ENCODE results near the gene WDR82. TPM values are rescaled to one million over a fixed set of nuclear protein-coding genes. Genes with fewer than 3 reads are reported as not detected.

The WDR82 gene
- total RNA-seq, 5 donors from 2014 or later (not counting 1 experiment from before 2014, with no cell fraction given), result 119 to 159 (median 154) TPM

GRCh38 chr3:52211268-52211891 lies 67.1 kb downstream of the WDR82 start:
- ChIA-PET POLR2A (no interaction called here), CTCF (interaction anchor here in 1 of 2 donors (1.2 kb wide), 1 partner anchor 9 kb away, joined by 4 read pairs; no protein-coding TSS in a partner anchor)
- H3K4me1 Mint-ChIP-seq, result peaks cover 10 to 19% (median 11%) of the 10 kb centered on the region in 3 donors
- H3K27ac Mint-ChIP-seq, result no peak overlapping the region
- H3K9me3 Mint-ChIP-seq, result no peaks in the 10 kb centered on the region
- no peak overlapping the region for H3K4me3 ChIP-seq (ENCODE audit: control insufficient read depth in 1 of 2, extremely low read depth in 1 of 2, low read length in 1 of 2)
- no peaks in the 10 kb centered on the region for H3K27me3 Mint-ChIP-seq
- no peak overlapping the region for H3K27ac ChIP-seq (ENCODE audit: low read length)
- peaks cover 14 to 83% of the 10 kb centered on the region in 2 donors for H3K36me3 ChIP-seq (ENCODE audit: control insufficient read depth in 2 of 2, extremely low read depth in 1 of 2, insufficient read depth in 1 of 2, low read length in 1 of 2)
- ATAC-seq (replicated peaks in 1 of 4), result no peak
- peaks cover under 1 to 14% of the 10 kb centered on the region in 2 experiments for H3K4me1 ChIP-seq (ENCODE audit: control insufficient read depth in 1 of 2, extremely low read depth in 1 of 2, insufficient read depth in 2 of 2, low read length in 2 of 2)
- no peak for DNase-seq
- H3K9me3 ChIP-seq, result no peaks in the 10 kb centered on the region
- WGBS (ENCODE audit: insufficient coverage), result 98% methylated on average over 16 of the region's 18 CpGs
- H3K36me3 Mint-ChIP-seq, result peaks cover 66% of the 10 kb centered on the region
- H3K27me3 ChIP-seq (replicated peaks in 1 of 2; ENCODE audit: control insufficient read depth in 2 of 2, extremely low read depth in 1 of 2, insufficient read depth in 2 of 2, low read length in 1 of 2), result no peaks in the 10 kb centered on the region
- no peak overlapping the region for H3K4me3 Mint-ChIP-seq

GRCh38 chr3:52210550-52211046 lies 67.9 kb downstream of the WDR82 start:
- Mint-ChIP-seq H3K4me3 (no peak overlapping the region), H3K36me3 (peaks cover 73% of the 10 kb centered on the region), H3K27ac (no peak overlapping the region), H3K9me3 (no peaks in the 10 kb centered on the region), H3K27me3 (no peaks in the 10 kb centered on the region), H3K4me1 (peaks cover 5 to 12% (median 6%) of the 10 kb centered on the region in 3 donors)
- H3K4me3 ChIP-seq (ENCODE audit: control insufficient read depth in 1 of 2, extremely low read depth in 1 of 2, low read length in 1 of 2), result no peak overlapping the region
- DNase-seq (no peak), ATAC-seq (replicated peaks in 1 of 4) (no peak)
- CTCF ChIA-PET, result interaction anchor here in 1 of 2 donors (0.6 to 0.7 kb wide), 2 partner anchors 10 kb away, joined by 3 to 4 read pairs; no protein-coding TSS in a partner anchor
- H3K27ac ChIP-seq (ENCODE audit: low read length), result no peak overlapping the region
- H3K36me3 ChIP-seq (ENCODE audit: control insufficient read depth in 2 of 2, extremely low read depth in 1 of 2, insufficient read depth in 1 of 2, low read length in 1 of 2), result peaks cover 17 to 91% of the 10 kb centered on the region in 2 donors
- H3K27me3 ChIP-seq (replicated peaks in 1 of 2; ENCODE audit: control insufficient read depth in 2 of 2, extremely low read depth in 1 of 2, insufficient read depth in 2 of 2, low read length in 1 of 2), result no peaks in the 10 kb centered on the region
- 100% methylated on average over 1 of the region's 6 CpGs for WGBS (ENCODE audit: insufficient coverage)
- POLR2A ChIA-PET, result no interaction called here
- H3K9me3 ChIP-seq, result no peaks in the 10 kb centered on the region
- H3K4me1 ChIP-seq (ENCODE audit: control insufficient read depth in 1 of 2, extremely low read depth in 1 of 2, insufficient read depth in 2 of 2, low read length in 2 of 2), result peaks cover 0 to 6% of the 10 kb centered on the region in 2 experiments

- Mint-ChIP-seq H3K9me3 (no peaks in the 10 kb centered on the region), H3K36me3 (peaks cover 73% of the 10 kb centered on the region), H3K4me3 (no peak overlapping the region), H3K4me1 (peaks cover 0 to 6% (median 5%) of the 10 kb centered on the region in 3 donors), H3K27ac (peak overlapping the region in 1 of 2 donors; percentile 47), H3K27me3 (no peaks in the 10 kb centered on the region)
- Histone ChIP-seq H3K4me3 (ENCODE audit: control insufficient read depth in 1 of 2, extremely low read depth in 1 of 2, low read length in 1 of 2) (no peak overlapping the region), H3K36me3 (ENCODE audit: control insufficient read depth in 2 of 2, extremely low read depth in 1 of 2, insufficient read depth in 1 of 2, low read length in 1 of 2) (peaks cover 19 to 92% of the 10 kb centered on the region in 2 donors), H3K27ac (ENCODE audit: low read length) (no peak overlapping the region), H3K27me3 (replicated peaks in 1 of 2; ENCODE audit: control insufficient read depth in 2 of 2, extremely low read depth in 1 of 2, insufficient read depth in 2 of 2, low read length in 1 of 2) (no peaks in the 10 kb centered on the region), H3K4me1 (ENCODE audit: control insufficient read depth in 1 of 2, extremely low read depth in 1 of 2, insufficient read depth in 2 of 2, low read length in 2 of 2) (peaks cover 0 to 2% of the 10 kb centered on the region in 2 experiments), H3K9me3 (no peaks in the 10 kb centered on the region)
- ChIA-PET POLR2A (no interaction called here), CTCF (interaction anchor here (0.6 to 0.7 kb wide), 3 partner anchors 9 to 235 kb away, joined by 3 to 4 read pairs (median 3); no protein-coding TSS in a partner anchor)
- DNase-seq (no peak), ATAC-seq (replicated peaks in 1 of 4) (no peak)
Observed at GRCh38 chr3:52210037-52210436, 68.4 kb downstream of the WDR82 start.

GRCh38 chr3:52208556-52208955 lies 69.9 kb downstream of the WDR82 start:
- Mint-ChIP-seq H3K27ac (no peak overlapping the region), H3K36me3 (peaks cover 73% of the 10 kb centered on the region), H3K27me3 (no peaks in the 10 kb centered on the region), H3K4me3 (no peak overlapping the region), H3K9me3 (no peaks in the 10 kb centered on the region), H3K4me1 (peaks cover 0 to 5% (median under 1%) of the 10 kb centered on the region in 3 donors)
- Histone ChIP-seq H3K4me1 (ENCODE audit: control insufficient read depth in 1 of 2, extremely low read depth in 1 of 2, insufficient read depth in 2 of 2, low read length in 2 of 2) (no peaks in the 10 kb centered on the region), H3K36me3 (ENCODE audit: control insufficient read depth in 2 of 2, extremely low read depth in 1 of 2, insufficient read depth in 1 of 2, low read length in 1 of 2) (peaks cover 24 to 92% of the 10 kb centered on the region in 2 donors), H3K27ac (ENCODE audit: low read length) (no peak overlapping the region), H3K9me3 (no peaks in the 10 kb centered on the region), H3K4me3 (ENCODE audit: control insufficient read depth in 1 of 2, extremely low read depth in 1 of 2, low read length in 1 of 2) (no peak overlapping the region), H3K27me3 (replicated peaks in 1 of 2; ENCODE audit: control insufficient read depth in 2 of 2, extremely low read depth in 1 of 2, insufficient read depth in 2 of 2, low read length in 1 of 2) (no peaks in the 10 kb centered on the region)
- CTCF ChIA-PET, result interaction anchor here in 1 of 2 donors (2.1 kb wide), 1 partner anchor 12 kb away, joined by 11 read pairs; no protein-coding TSS in a partner anchor
- DNase-seq (no peak), ATAC-seq (replicated peaks in 1 of 4) (no peak)
- POLR2A ChIA-PET, result interaction anchor here in 1 of 2 donors (0.5 kb wide), 1 partner anchor 259 kb away, joined by 4 read pairs; no protein-coding TSS in a partner anchor
- no CpG with 5 or more reads among the region's 4 CpGs for WGBS (ENCODE audit: insufficient coverage)

GRCh38 chr3:52205727-52206372 lies 72.6 kb downstream of the WDR82 start:
- WGBS (ENCODE audit: insufficient coverage), result 95% methylated on average over 4 of the region's 6 CpGs
- Histone ChIP-seq H3K9me3 (no peaks in the 10 kb centered on the region), H3K27ac (ENCODE audit: low read length) (no peak overlapping the region), H3K27me3 (replicated peaks in 1 of 2; ENCODE audit: control insufficient read depth in 2 of 2, extremely low read depth in 1 of 2, insufficient read depth in 2 of 2, low read length in 1 of 2) (no peaks in the 10 kb centered on the region), H3K4me1 (ENCODE audit: control insufficient read depth in 1 of 2, extremely low read depth in 1 of 2, insufficient read depth in 2 of 2, low read length in 2 of 2) (peaks cover 0 to 3% of the 10 kb centered on the region in 2 experiments), H3K4me3 (ENCODE audit: control insufficient read depth in 1 of 2, extremely low read depth in 1 of 2, low read length in 1 of 2) (no peak overlapping the region), H3K36me3 (ENCODE audit: control insufficient read depth in 2 of 2, extremely low read depth in 1 of 2, insufficient read depth in 1 of 2, low read length in 1 of 2) (peaks cover 17 to 93% of the 10 kb centered on the region in 2 donors)
- Mint-ChIP-seq H3K36me3 (peaks cover 71% of the 10 kb centered on the region), H3K4me3 (no peak overlapping the region), H3K27me3 (no peaks in the 10 kb centered on the region), H3K27ac (no peak overlapping the region), H3K9me3 (no peaks in the 10 kb centered on the region), H3K4me1 (peaks cover 4 to 23% (median 18%) of the 10 kb centered on the region in 3 donors)
- CTCF ChIA-PET, result interaction anchor here (0.6 kb wide), 2 partner anchors 14 to 46 kb away, joined by 3 read pairs; no protein-coding TSS in a partner anchor
- no peak for ATAC-seq (replicated peaks in 1 of 4)
- POLR2A ChIA-PET, result no interaction called here
- DNase-seq, result no peak
